K562 (cell line): ENCODE results near the gene ARL5C. TPM values are rescaled to one million over a fixed set of nuclear protein-coding genes. Genes with fewer than 3 reads are reported as not detected.

Experiments used
- ATAC-seq: fragments of 200-7000 bp; cut with Tn5 transposase; 3 replicates; pipeline ENCODE4 v1.9.1; 2020; ENCODE audit warnings: moderate library complexity
- BruUV-seq: library from RNA; stranded (reverse); fragments of 400-500 nt; replicated peaks from 2 replicates; lab custom pipeline; 2021; lab: Mats Ljungman, UMichigan
- CTCF ChIA-PET: fragments of 300-600 bp; formaldehyde crosslinking; extraction: SDS; loops from one replicate; lab custom pipeline; 2021; ENCODE audit warnings: low intra/inter-chr PET ratio; lab: Yijun Ruan, JAX
- POLR2A ChIA-PET: fragments of 300-600, 350-650 bp; sonication (Branson Sonifier 250); formaldehyde crosslinking; extraction: SDS; loops from one replicate; lab custom pipeline; 2021; ENCODE audit warnings: antibody characterized with exemption, inconsistent platforms; lab: Yijun Ruan, JAX
- DNase-seq, 4 experiments: peaks; one replicate each; pipeline versions ENCODE4 v3.0.0 to v3.0.0-alpha.2; 2011 to 2018; ENCODE audit warnings: low spot score in 3 of 4, mixed read lengths in 3 of 4; ENCODE audit errors: extremely low read depth in 1 of 4
- FAIRE-seq: peaks from 2 replicates; lab custom pipeline; 2011; peaks lifted over from hg19 to GRCh38; lab: Jason Lieb, UNC
- H2AFZ ChIP-seq: 2 replicates; pipeline ENCODE4 v1.6.0; 2011; ENCODE audit warnings: low read depth, low read length, control low read depth, inconsistent platforms
- H3K27ac ChIP-seq: fragments of 200-600 bp; 3 replicates; pipeline ENCODE4 v1.8.0; 2011; ENCODE audit warnings: low read depth, mild to moderate bottlenecking, control low read depth, inconsistent platforms, low read length, moderate library complexity, mixed read lengths; ENCODE audit errors: extremely low read depth
- H3K27me3 ChIP-seq, 2 experiments: fragments of 300-600 bp in 1 of 2; 2 replicates in 1 of 2; 3 replicates in 1 of 2; pipeline versions ENCODE4 v1.6.0 to v1.8.0; 2011; ENCODE audit warnings: inconsistent platforms in 2 of 2, low read length in 2 of 2, mild to moderate bottlenecking in 1 of 2, mixed read lengths in 1 of 2, moderate library complexity in 1 of 2; ENCODE audit not compliant: control insufficient read depth in 2 of 2, insufficient read depth in 2 of 2
- H3K36me3 ChIP-seq: fragments of 300-600 bp; 3 replicates; pipeline ENCODE4 v1.8.0; 2011; ENCODE audit warnings: mild to moderate bottlenecking, low read length, inconsistent platforms; ENCODE audit not compliant: control insufficient read depth, insufficient read depth
- H3K4me1 ChIP-seq, 2 experiments: fragments of 200-600 bp in 1 of 2; replicated peaks in 1 of 2; 2 replicates in 1 of 2; 3 replicates in 1 of 2; pipeline versions ENCODE4 v1.5.1 to v1.8.0; 2011; ENCODE audit warnings: inconsistent platforms in 2 of 2, low read length in 2 of 2, mild to moderate bottlenecking in 1 of 2, mixed read lengths in 1 of 2, moderate library complexity in 1 of 2; ENCODE audit not compliant: control insufficient read depth in 2 of 2, insufficient read depth in 2 of 2
- H3K4me2 ChIP-seq: 2 replicates; pipeline ENCODE4 v1.6.1; 2011; ENCODE audit warnings: low read length, control low read depth, inconsistent platforms, mixed read lengths; ENCODE audit not compliant: insufficient read depth
- H3K4me3 ChIP-seq: fragments of 200-600 bp; sonication (generic), shearing (Covaris generic); 2 replicates; pipeline ENCODE4 v1.5.1; 2016; ENCODE audit warnings: control low read depth, inconsistent platforms
- H3K79me2 ChIP-seq: fragments of 200-600 bp; 3 replicates; pipeline ENCODE4 v1.8.0; 2011; ENCODE audit warnings: low read length, inconsistent platforms; ENCODE audit not compliant: control insufficient read depth, insufficient read depth
- H3K9ac ChIP-seq, 2 experiments: 2 replicates each; pipeline versions ENCODE4 v1.6.0 to v1.6.1; 2011; ENCODE audit warnings: low read depth in 2 of 2, low read length in 2 of 2, control low read depth in 1 of 2, inconsistent platforms in 1 of 2, mild to moderate bottlenecking in 1 of 2, mixed read lengths in 1 of 2; ENCODE audit not compliant: insufficient read depth in 1 of 2
- H3K9me1 ChIP-seq: one replicate; pipeline ENCODE4 v1.6.0; 2011; ENCODE audit warnings: inconsistent platforms, mild to moderate bottlenecking, low read length, moderate library complexity; ENCODE audit not compliant: control insufficient read depth, insufficient read depth
- H3K9me3 ChIP-seq: replicated peaks from 2 replicates; pipeline ENCODE4 v1.5.1; 2011; ENCODE audit warnings: low read depth, low read length, inconsistent platforms; ENCODE audit not compliant: control insufficient read depth, insufficient read depth
- H4K20me1 ChIP-seq: replicated peaks from 2 replicates; pipeline ENCODE4 v1.6.1; 2011; ENCODE audit warnings: low read length, inconsistent platforms, mixed read lengths; ENCODE audit not compliant: control insufficient read depth, insufficient read depth
- CEBPB ChIP-seq: fragments of 450-650 bp; IDR thresholded peaks from 2 replicates; pipeline ENCODE4 v1.6.1; 2016; ENCODE audit warnings: missing genetic modification characterization, missing compliant biosample characterization
- CEBPG ChIP-seq, 3 experiments: fragments of 200-800 bp in 1 of 3; sonication (Bioruptor generic) in 1 of 3; sonication (generic) in 1 of 3; formaldehyde crosslinking in 1 of 3; IDR thresholded peaks in 2 of 3; conservative IDR thresholded peaks in 1 of 3; 2 replicates each; pipeline versions ENCODE4 v1.6.1 to v1.8.0; 2016 to 2022; ENCODE audit warnings: missing compliant biosample characterization in 2 of 3, missing genetic modification characterization in 2 of 3, mild to moderate bottlenecking in 1 of 3, missing genetic modification reagents in 1 of 3
- HLTF ChIP-seq: fragments of 450-650 bp; IDR thresholded peaks from 2 replicates; pipeline ENCODE4 v1.6.1; 2016
- KDM1A ChIP-seq, 2 experiments: fragments of 450-650 bp; IDR thresholded peaks; 2 replicates each; pipeline ENCODE4 v1.6.1; 2016; ENCODE audit warnings: mild to moderate bottlenecking in 2 of 2
- NR2C1 ChIP-seq, 2 experiments: fragments of 450-650 bp; IDR thresholded peaks; 2 replicates each; pipeline ENCODE4 v1.6.1; 2017; ENCODE audit warnings: mild to moderate bottlenecking in 2 of 2, antibody characterized with exemption in 1 of 2, inconsistent platforms in 1 of 2, missing compliant biosample characterization in 1 of 2, missing genetic modification characterization in 1 of 2
- NR2C2 ChIP-seq, 2 experiments: fragments of 200-800 bp in 1 of 2; sonication (Bioruptor generic) in 1 of 2; sonication (generic) in 1 of 2; formaldehyde crosslinking in 1 of 2; IDR thresholded peaks; 2 replicates each; pipeline versions ENCODE4 v1.6.1 to v1.8.0; 2016 to 2022; ENCODE audit warnings: mild to moderate bottlenecking in 1 of 2, missing compliant biosample characterization in 1 of 2, missing genetic modification characterization in 1 of 2, missing genetic modification reagents in 1 of 2
- RCOR1 ChIP-seq, 2 experiments: IDR thresholded peaks; 2 replicates each; pipeline ENCODE4 v1.6.1; 2012; ENCODE audit warnings: low read depth in 2 of 2, low read length in 2 of 2, borderline replicate concordance in 1 of 2, improper control_type of control experiment in 1 of 2
- ZBTB1 ChIP-seq: sonication (generic); formaldehyde crosslinking; IDR thresholded peaks from 2 replicates; pipeline ENCODE4 v1.8.1; 2023; ENCODE audit warnings: missing genetic modification reagents, low read depth, mild to moderate bottlenecking, borderline replicate concordance
- ZNF445 ChIP-seq: fragments of 250-450 bp; sonication (Bioruptor Pico); IDR thresholded peaks from 2 replicates; pipeline ENCODE4 v1.4.0; 2020; ENCODE audit warnings: low read depth, mild to moderate bottlenecking, moderate library complexity
- ZNF830 ChIP-seq: fragments of 250-450 bp; sonication (Bioruptor Pico); IDR thresholded peaks from 2 replicates; pipeline ENCODE4 v1.5.0; 2021; ENCODE audit warnings: mild to moderate bottlenecking
- WGBS: fragments of 100-300 bp; shearing (Covaris generic); methylation state at CpG from one replicate; pipeline ENCODE4 v1.1.6; 2016; ENCODE audit warnings: low coverage, mixed read lengths; ENCODE audit not compliant: insufficient coverage; ENCODE audit errors: missing lambda C conversion rate; 5-methylcytosine and 5-hydroxymethylcytosine counted together
- in situ Hi-C: fragments of 300-500 bp; cut with MboI; formaldehyde crosslinking; loops from 4 replicates; pipeline ENCODE4 v1.15.0; 2018; ENCODE audit warnings: inconsistent platforms, mixed read lengths
- intact Hi-C: fragments of 100-400 bp; cut with micrococcal nuclease; formaldehyde crosslinking; loops from 2 replicates; pipeline ENCODE4 v1.14.2; 2022
- polyA plus RNA-seq, 8 experiments: library from polyadenylated mRNA; depleted of rRNA in 4 of 8; stranded (reverse) in 5 of 8; unstranded in 3 of 8; fragments of >200 nt; fragmentation: Nextera tagmentation in 2 of 8; fragmentation: Illumina TruSeq in 1 of 8; extraction: Ambion mirVana in 2 of 8; extraction: Trizol in 1 of 8; gene quantifications; 2 replicates each; pipeline versions ENCODE4 v1.2.1 to v1.2.3, GENCODE V29; 2011 to 2014; ENCODE audit warnings: inconsistent platforms in 1 of 8, missing spikeins in 1 of 8
- total RNA-seq, 7 experiments: library from RNA; depleted of rRNA in 6 of 7; stranded (reverse); fragments of >200 nt in 6 of 7; fragmentation: Illumina TruSeq in 2 of 7; extraction: Trizol in 2 of 7; gene quantifications; 2 replicates each; pipeline versions ENCODE4 v1.2.1 to v1.2.3, GENCODE V29; 2011 to 2021; ENCODE audit warnings: low replicate concordance in 1 of 7
- TF ChIP-seq, protein P1 (sequence below): fragments of 250-450 bp; sonication (Bioruptor Pico); IDR thresholded peaks from 2 replicates; pipeline ENCODE4 v1.4.0; 2020; ENCODE audit warnings: mild to moderate bottlenecking, moderate library complexity
- TF ChIP-seq, protein P2 (sequence below): sonication (generic); formaldehyde crosslinking; IDR thresholded peaks from 2 replicates; pipeline ENCODE4 v1.8.1; 2023; ENCODE audit warnings: mild to moderate bottlenecking, missing genetic modification reagents

The ARL5C gene
- total and polyA plus RNA-seq, 9 of the 15 experiments (the other 6 are each of a cell fraction or from before 2014, with no cell fraction given), result not detected

DNA sequence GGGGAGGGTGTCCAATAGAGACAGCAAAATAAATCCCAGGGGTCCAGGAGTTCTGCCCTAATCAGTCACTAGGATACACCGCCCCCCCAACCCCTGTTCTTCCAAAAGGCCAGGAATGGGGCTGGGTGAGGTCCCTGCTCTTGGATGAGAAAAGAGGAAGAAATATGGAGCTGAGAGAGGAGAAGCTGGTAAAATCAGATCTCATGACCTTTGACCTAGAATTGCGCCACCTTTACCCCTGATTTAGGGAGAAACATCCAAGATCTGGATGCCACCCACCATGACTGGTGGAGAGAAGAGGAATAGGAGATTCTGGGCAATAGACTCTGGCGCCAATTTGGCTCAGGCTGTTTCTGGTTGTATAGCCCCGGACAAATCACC is 32.2 kb upstream of the ARL5C start:
- H4K20me1 ChIP-seq, result peaks cover 12% of the 10 kb centered on the region
- no peak for ATAC-seq
- DNase-seq, result no peak
- no TSS peak for BruUV-seq
- peak overlapping the region; percentile 26 to 91; a peak in 2 of 4 replicates for H3K9ac ChIP-seq
- H3K79me2 ChIP-seq, result peaks cover 48% of the 10 kb centered on the region
- intact Hi-C loops, result no loop called here
- POLR2A ChIA-PET, result interaction anchor here (0.7 to 2.5 kb wide), 2 partner anchors 9 to 11 kb away, joined by 3 to 16 read pairs; no protein-coding TSS in a partner anchor
- TF ChIP-seq ZBTB1 (CRISPR knock-in tag), result no peak
- TF ChIP-seq ZNF830 (CRISPR knock-in tag), result no peak
- TF ChIP-seq RCOR1 (IDR thresholded peaks at IDR 0.05; ENCODE audit: borderline replicate concordance in 1 of 2, low read depth in 2 of 2, low read length in 2 of 2), result 0 out of 4 replicates have a peak, but pooled peaks of 1 of the 2 experiments have one; percentile 35
- TF ChIP-seq, protein P1, sequence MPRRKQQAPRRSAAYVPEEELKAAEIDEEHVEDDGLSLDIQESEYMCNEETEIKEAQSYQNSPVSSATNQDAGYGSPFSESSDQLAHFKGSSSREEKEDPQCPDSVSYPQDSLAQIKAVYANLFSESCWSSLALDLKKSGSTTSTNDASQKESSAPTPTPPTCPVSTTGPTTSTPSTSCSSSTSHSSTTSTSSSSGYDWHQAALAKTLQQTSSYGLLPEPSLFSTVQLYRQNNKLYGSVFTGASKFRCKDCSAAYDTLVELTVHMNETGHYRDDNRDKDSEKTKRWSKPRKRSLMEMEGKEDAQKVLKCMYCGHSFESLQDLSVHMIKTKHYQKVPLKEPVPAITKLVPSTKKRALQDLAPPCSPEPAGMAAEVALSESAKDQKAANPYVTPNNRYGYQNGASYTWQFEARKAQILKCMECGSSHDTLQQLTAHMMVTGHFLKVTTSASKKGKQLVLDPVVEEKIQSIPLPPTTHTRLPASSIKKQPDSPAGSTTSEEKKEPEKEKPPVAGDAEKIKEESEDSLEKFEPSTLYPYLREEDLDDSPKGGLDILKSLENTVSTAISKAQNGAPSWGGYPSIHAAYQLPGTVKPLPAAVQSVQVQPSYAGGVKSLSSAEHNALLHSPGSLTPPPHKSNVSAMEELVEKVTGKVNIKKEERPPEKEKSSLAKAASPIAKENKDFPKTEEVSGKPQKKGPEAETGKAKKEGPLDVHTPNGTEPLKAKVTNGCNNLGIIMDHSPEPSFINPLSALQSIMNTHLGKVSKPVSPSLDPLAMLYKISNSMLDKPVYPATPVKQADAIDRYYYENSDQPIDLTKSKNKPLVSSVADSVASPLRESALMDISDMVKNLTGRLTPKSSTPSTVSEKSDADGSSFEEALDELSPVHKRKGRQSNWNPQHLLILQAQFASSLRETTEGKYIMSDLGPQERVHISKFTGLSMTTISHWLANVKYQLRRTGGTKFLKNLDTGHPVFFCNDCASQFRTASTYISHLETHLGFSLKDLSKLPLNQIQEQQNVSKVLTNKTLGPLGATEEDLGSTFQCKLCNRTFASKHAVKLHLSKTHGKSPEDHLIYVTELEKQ (CRISPR knock-in tag), result no peak
- TF ChIP-seq CEBPG (CRISPR knock-in tag; IDR thresholded peaks at IDR 0.05), result peak; percentile 24; the same call in 1 of the 2 replicates
- peak in 1 of 2 experiments; percentile 80; a peak in 2 of 4 replicates for TF ChIP-seq CEBPG (tag; conservative IDR thresholded peaks at IDR 0.05 in 1 of 2, IDR thresholded peaks at IDR 0.05 in 1 of 2)
- TF ChIP-seq, protein P2, sequence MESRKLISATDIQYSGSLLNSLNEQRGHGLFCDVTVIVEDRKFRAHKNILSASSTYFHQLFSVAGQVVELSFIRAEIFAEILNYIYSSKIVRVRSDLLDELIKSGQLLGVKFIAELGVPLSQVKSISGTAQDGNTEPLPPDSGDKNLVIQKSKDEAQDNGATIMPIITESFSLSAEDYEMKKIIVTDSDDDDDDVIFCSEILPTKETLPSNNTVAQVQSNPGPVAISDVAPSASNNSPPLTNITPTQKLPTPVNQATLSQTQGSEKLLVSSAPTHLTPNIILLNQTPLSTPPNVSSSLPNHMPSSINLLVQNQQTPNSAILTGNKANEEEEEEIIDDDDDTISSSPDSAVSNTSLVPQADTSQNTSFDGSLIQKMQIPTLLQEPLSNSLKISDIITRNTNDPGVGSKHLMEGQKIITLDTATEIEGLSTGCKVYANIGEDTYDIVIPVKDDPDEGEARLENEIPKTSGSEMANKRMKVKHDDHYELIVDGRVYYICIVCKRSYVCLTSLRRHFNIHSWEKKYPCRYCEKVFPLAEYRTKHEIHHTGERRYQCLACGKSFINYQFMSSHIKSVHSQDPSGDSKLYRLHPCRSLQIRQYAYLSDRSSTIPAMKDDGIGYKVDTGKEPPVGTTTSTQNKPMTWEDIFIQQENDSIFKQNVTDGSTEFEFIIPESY (CRISPR knock-in tag), result 0 out of 2 replicates have a peak, but pooled peaks have one; percentile 30
- no peak for TF ChIP-seq NR2C2 (CRISPR knock-in tag; IDR thresholded peaks at IDR 0.05)
- TF ChIP-seq NR2C2 (tag; IDR thresholded peaks at IDR 0.05), result peak; percentile 88
- no peak for TF ChIP-seq ZNF445 (CRISPR knock-in tag)
- TF ChIP-seq KDM1A (IDR thresholded peaks at IDR 0.05), result peak; percentile 71 to 82
- TF ChIP-seq CEBPB, result peak; percentile 93
- peak; percentile 86 for TF ChIP-seq NR2C1 (IDR thresholded peaks at IDR 0.05)
- TF ChIP-seq NR2C1 (tag; IDR thresholded peaks at IDR 0.05), result peak; percentile 91
- no peak for TF ChIP-seq HLTF
- TF ChIP-seq, all 486 proteins: peak for 7
- no peaks in the 10 kb centered on the region for H3K9me3 ChIP-seq
- in situ Hi-C loops, result no loop called here
- H3K4me1 ChIP-seq, result peaks cover 46 to 56% of the 10 kb centered on the region in 2 experiments; a peak in 4 of 5 replicates
- H3K27me3 ChIP-seq, result no peaks in the 10 kb centered on the region
- CTCF ChIA-PET, result no interaction called here
- H3K27ac ChIP-seq, result no peak overlapping the region
- WGBS, result 81% methylated on average over 4 of the region's 4 CpGs
- peak overlapping the region; percentile 65 for H2AFZ ChIP-seq
- peak overlapping the region; percentile 36 for H3K4me2 ChIP-seq
- H3K36me3 ChIP-seq, result peaks cover 34% of the 10 kb centered on the region
- H3K9me1 ChIP-seq, result no peaks in the 10 kb centered on the region
- peak overlapping the region; percentile 52 for H3K4me3 ChIP-seq
- FAIRE-seq, result no peak
